GDM1 (cell line): Measurements from ENCODE around the gene ECEL1.

Experiments used
- DNase-seq: peaks from one replicate; lab custom pipeline; 2025; lab: John Stamatoyannopoulos, UW

ECEL1 gene

GRCh38 chr2:232522623-232523401 is 35.2 kb upstream of the ECEL1 start:
- DNase-seq, result no peak

DNA sequence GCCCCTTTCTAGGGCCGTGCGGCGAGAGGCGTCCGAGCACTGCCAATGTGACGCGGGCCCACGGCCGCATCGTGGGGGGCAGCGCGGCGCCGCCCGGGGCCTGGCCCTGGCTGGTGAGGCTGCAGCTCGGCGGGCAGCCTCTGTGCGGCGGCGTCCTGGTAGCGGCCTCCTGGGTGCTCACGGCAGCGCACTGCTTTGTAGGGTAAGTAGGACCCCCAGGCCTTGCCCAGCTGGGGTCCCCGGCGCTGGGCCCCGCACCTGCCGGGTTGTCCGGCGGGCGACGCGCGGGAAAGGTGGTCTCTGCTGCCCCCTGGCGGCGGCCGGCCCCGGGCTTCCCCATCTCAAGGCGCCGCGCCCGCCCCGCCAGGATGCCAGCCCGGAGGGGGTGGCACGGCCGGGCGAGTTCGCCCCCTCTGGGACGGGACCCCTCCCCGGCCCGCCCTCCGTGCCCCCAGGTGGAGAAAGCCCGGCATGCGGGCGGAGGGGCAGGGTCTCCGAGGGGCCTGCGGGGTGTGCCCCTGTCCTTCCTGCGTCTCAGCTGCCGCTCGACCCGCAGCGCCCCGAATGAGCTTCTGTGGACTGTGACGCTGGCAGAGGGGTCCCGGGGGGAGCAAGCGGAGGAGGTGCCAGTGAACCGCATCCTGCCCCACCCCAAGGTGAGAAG is 34.5 kb upstream of the ECEL1 start:
- no peak for DNase-seq

GRCh38 chr2:232521098-232521497 is 33.5 kb upstream of the ECEL1 start:
- no peak for DNase-seq

DNA sequence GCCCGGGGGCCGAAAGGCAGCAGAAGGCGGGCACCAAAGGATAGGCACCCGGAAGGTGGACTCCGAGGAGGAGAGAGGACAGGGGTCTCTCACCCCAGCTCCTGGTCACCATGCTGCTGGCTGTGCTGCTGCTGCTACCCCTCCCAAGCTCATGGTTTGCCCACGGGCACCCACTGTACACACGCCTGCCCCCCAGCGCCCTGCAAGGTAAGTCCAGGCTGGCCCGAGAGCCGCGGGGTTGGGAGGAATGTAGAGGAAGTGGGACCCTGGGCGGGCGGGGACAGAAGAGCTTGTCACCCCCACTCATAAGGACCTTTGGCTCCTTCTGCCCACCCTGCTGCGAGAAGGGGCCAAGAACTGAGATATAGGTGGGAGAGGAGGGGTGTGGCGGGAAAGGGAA is 32.9 kb upstream of the ECEL1 start:
- no peak for DNase-seq

GRCh38 chr2:232519581-232520438 is 32.2 kb upstream of the ECEL1 start, which contains the start of gene PRSS56:
Gene PRSS56 (plus strand): TSS chr2:232520388. CDS start chr2:232520599, 211 bp downstream.
- DNase-seq, result no peak

DNA sequence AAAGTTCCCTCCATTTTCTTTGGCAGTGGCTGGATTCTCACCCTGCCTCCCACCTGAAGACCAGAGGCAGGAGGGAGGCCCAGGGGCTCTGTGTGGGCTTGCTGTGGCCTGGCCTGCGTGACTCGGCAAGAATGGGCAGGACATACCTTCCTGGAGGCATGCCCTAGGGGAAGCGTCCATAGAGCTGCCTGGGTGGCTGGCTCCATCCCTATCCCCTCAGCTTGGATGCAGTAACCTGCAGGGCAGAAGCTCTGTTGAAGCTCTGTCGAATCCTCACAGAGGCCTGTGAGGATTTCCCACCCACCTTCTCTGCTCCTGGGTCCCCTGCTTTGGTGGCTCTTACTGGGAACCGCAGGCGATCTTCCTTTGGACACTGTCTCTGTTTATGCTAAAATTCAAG is 31.2 kb upstream of the ECEL1 start:
- DNase-seq, result no peak

- no peak for DNase-seq
Measured at GRCh38 chr2:232516551-232516950, 28.9 kb upstream of the ECEL1 start.

DNA sequence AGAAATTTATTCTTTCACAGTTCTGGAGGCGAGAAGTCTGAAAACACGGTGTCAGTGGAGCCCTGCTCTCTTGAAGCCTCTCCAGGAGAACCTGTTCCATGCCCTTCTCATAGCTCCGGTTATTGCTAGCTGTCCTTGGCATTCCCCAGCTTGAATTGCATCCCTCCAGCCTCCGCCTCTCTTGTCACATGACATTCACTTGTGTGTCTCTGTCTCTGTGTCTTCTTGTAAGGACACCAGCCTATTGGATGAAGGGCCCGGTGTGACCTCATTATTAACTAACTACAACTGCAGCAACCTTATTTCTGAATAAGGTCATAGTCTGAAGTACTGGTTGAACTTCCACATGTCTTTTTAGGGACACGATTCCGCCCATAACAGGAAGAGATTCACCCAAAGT is 28.0 kb upstream of the ECEL1 start:
- no peak for DNase-seq

- DNase-seq, result no peak
Measured at GRCh38 chr2:232513353-232513752, 25.7 kb upstream of the ECEL1 start.

- no peak for DNase-seq
Measured at GRCh38 chr2:232512602-232513001, 25.0 kb upstream of the ECEL1 start.

GRCh38 chr2:232511336-232511890 is 23.8 kb upstream of the ECEL1 start:
- DNase-seq, result no peak

DNA sequence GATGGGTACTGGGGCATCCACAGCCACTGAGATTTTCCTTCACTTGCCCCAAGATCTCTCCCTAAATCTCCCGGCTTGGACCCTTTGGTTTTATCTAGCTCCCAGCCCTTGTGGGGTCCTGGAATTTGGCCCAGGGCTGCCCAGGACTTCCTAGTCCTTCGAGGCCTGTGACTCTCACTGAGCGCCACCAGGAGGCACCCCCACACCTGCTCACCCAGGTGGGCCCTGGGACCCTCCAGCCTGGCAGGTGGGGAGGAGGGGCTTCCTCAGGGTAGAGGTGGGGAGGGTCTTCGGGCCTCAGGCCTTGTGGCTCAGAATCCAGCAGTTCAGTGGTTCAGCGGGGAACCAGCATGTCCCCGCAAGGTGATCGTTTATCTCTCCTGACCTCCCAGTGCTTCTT is 20.6 kb upstream of the ECEL1 start:
- no peak for DNase-seq

DNA sequence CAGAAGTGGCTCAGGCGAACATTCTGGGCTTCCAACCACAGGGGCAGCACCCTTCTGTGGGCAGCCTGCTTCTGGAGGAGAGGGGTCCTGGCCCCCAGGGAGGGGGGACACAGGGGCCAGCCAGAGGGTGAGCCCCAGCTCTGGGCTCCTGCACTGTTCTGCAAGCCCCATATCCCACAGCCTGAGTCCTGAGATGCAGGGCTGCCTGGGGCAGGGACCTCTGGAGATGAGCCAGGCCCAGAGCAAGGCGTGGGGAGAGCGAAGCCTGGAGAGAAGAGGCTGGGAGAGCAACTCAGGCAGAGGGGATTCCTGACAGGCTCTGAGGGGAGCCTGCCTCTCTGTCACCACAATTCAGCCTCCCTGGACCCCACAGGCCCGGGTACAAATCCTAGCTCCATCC is 19.1 kb upstream of the ECEL1 start:
- no peak for DNase-seq

- no peak for DNase-seq
Measured at GRCh38 chr2:232505856-232506255, 18.2 kb upstream of the ECEL1 start.

DNA sequence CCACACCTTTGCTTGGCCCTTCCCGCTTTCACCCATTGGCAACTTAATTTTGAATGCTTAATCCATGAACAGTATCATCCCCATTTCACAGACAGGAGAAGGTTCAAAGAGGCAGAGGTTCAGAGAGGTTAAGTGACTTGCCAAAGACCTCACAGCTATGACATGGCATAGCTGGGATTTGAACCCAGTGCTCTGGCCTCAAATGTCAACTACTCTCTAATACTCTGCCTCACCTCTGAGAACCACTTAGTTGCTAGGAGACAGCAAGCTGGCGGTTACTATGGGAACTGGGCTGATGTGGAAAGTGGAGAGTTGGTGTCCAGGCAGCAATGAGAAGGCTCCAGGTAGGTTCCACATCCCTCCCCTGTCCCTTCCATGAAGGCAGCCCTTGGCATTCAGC is 16.8 kb upstream of the ECEL1 start:
- DNase-seq, result no peak

GRCh38 chr2:232503809-232504323 is 16.2 kb upstream of the ECEL1 start:
- no peak for DNase-seq

DNA sequence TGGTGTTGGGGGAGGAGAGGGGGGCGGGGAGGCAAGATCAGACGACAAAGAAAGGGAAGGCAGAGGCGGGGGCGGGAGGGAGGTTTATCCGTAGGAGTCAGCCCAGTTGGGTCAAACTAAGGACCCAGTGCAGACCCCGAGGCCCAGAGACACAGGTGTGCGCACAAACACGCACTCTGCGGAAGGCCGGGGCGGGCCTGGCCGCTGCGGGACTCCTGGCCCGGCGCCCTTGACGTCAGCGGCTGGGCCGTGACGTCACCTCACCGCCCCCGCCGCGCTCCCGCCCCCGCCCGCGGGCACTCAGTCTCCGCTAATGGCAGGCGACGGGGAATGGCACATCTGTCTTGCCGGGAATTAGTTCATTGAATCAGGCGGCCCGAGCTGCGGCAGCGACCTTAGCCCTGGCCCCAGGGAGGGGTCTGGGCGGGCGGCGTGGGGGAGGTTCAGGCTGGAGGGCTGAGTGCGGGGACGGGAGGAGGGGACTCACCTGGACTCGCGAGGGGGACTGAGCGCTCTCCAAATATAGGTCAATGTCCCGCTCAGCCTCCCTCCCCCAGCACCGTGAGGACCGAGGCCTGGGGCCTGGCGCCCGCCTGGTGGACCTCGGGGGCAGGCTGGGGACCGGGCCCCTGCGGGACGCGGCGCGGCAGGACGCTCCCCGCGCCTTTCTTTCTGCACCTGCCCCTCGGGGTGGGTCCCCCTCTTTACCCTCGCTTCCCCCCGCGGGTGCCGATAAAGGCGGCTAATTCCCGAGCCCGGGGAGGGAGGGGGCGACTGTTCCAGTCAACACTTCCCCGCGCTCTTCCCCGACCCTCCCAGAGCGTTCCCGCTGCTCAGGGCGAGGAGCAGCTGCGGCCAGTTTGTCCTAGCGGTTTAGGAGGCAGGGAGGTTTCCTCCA is 15.5 kb upstream of the ECEL1 start:
- no peak for DNase-seq

- no peak for DNase-seq
Measured at GRCh38 chr2:232502511-232502910, 14.9 kb upstream of the ECEL1 start.

DNA sequence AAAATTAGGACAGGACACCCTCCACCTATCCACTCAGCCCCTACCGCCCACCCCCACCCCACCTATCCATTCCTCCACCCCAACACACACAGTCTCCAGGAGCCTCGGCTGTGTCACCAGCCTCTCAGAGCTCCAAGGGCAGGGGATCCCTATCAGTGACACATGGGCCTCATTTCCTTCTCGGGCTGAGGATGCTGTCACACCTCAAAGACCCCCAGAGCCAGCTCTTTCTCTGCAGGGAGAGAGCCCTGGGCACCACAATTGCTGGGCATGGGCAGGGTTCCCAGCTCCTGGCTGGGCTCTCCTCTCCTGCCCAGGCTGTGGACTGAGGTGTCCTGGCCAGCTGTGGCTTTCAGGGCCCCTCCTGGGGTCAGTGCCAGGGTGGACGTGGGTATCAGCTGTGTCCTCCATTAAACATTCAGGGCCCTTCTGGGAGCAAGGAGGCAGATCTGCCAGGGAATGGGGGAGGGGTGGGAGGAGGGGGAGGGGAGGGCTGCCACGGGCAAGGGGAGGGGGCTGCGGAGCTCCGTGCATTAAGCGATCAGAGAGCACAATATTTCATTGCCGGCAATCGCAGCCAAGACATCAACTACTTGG is 14.3 kb upstream of the ECEL1 start:
- no peak for DNase-seq

- DNase-seq, result no peak
Measured at GRCh38 chr2:232501331-232501771, 13.7 kb upstream of the ECEL1 start.

GRCh38 chr2:232498452-232498851 is 10.8 kb upstream of the ECEL1 start:
- DNase-seq, result no peak
